Body of pancreas (tissue), 4 donors: ENCODE data around the gene CLDN3. TPM values are rescaled to one million over a fixed set of nuclear protein-coding genes. Genes with fewer than 3 reads are reported as not detected.

ENCODE experiments used
- ATAC-seq: fragments of 150-250 bp; one replicate; pipeline ENCODE4 v1.9.1; 2016
- DNase-seq, 4 donors: peaks; one replicate each; pipeline ENCODE4 v3.0.0-alpha.2; 2019
- H3K27ac ChIP-seq, 4 donors: fragments of 200-600 bp; sonication (generic); 1 replicate in 3 of 4; 2 replicates in 1 of 4; pipeline versions ENCODE4 v1.5.1 to v1.6.1; 2016 to 2019; ENCODE audit warnings: mild to moderate bottlenecking in 1 of 4, mixed read lengths in 1 of 4, moderate library complexity in 1 of 4
- H3K27me3 ChIP-seq, 2 donors: fragments of 200-600 bp; sonication (generic); one replicate each; pipeline ENCODE4 v1.6.0; 2016; ENCODE audit warnings: mild to moderate bottlenecking in 1 of 2
- H3K36me3 ChIP-seq, 2 donors: fragments of 200-600 bp; sonication (generic); replicated peaks in 1 of 2; 2 replicates each; pipeline ENCODE4 v1.5.1; 2016; ENCODE audit warnings: low read depth in 2 of 2; ENCODE audit not compliant: insufficient read depth in 1 of 2
- H3K4me1 ChIP-seq: fragments of 200-600 bp; sonication (generic); one replicate; pipeline ENCODE4 v1.6.0; 2016
- H3K4me3 ChIP-seq, 2 donors: fragments of 200-600 bp; sonication (generic); 1 replicate in 1 of 2; 2 replicates in 1 of 2; pipeline ENCODE4 v1.5.1; 2016 to 2019
- H3K9me3 ChIP-seq, 3 donors: fragments of 200-600 bp; sonication (generic); 1 replicate in 2 of 3; 2 replicates in 1 of 3; pipeline ENCODE4 v1.5.1; 2016
- CTCF ChIP-seq, 7 experiments: fragments of 450-650 bp in 4 of 7; fragments of 200-600 bp in 3 of 7; sonication (generic) in 3 of 7; IDR thresholded peaks; one replicate each; pipeline ENCODE4 v1.5.1; 2016 to 2019; ENCODE audit warnings: antibody characterized with exemption in 7 of 7
- POLR2A ChIP-seq, 3 donors: fragments of 450-650 bp; IDR thresholded peaks; one replicate each; pipeline ENCODE4 v1.6.1; 2016; ENCODE audit warnings: antibody characterized with exemption in 3 of 3, mild to moderate bottlenecking in 2 of 3
- WGBS, 2 donors: methylation state at CpG; one replicate each; pipeline ENCODE4 v1.1.5; 2017; 5-methylcytosine and 5-hydroxymethylcytosine counted together
- intact Hi-C: fragments of 100-400 bp; cut with DNase I; formaldehyde crosslinking; loops from one replicate; pipeline ENCODE4 v1.15.1; 2023
- total RNA-seq, 2 donors: library from RNA; depleted of rRNA; stranded (reverse); fragments of >200 nt; gene quantifications; one replicate each; pipeline ENCODE4 v1.1.0, GENCODE V29; 2016

Gene CLDN3
- total RNA-seq, 2 donors from 2014 or later, result 94.2 to 150 TPM

- WGBS, 2 donors, result 75 to 85% methylated on average over 1 of the region's 1 CpG
- intact Hi-C loops, result no loop called here
- no peak for ATAC-seq
These were observed 7.4 kb downstream of the CLDN3 start for GRCh38 chr7:73762659-73762999.

DNA sequence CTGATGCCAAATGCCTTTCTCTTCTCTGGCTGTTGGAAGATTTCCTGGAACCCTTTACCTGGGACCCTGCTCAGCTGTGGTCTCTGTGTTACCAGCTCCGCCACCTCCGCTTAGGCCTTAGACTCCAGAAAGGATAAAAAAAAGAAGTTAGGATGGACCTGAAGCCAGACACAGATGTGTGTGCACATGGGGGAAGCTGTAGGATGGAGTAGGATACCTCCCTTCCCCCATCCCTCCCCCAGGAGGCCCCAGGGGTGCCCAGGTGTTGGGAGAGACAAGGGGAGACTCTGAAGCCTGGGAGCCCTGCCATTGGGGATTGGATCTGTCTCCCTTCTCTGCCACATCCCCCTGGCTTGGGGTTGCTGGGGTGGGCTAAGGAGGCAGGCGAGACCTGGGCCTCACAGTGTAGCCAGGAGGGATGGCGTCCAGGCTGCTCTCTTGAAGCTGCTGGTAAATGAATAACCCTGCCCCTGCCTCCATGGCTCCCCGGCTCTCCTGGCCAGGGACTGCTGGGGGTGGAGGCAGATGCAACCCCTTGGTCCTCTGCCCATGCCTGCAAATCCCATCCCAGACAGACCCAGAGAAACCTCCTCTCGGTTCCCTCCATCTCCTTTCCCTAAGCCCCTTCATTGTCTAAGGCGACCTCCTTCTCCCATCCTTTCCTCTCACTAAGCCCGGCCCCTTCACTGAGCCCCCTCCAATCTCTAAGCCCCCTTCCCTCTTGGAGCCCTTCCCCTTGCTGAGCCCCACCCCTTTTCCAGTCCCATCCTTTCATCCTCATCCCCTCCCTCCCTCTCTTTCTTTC lies 8.0 kb downstream of the CLDN3 start:
- H3K4me3 ChIP-seq, result no peak overlapping the region
- no peaks in the 10 kb centered on the region for H3K27me3 ChIP-seq
- H3K9me3 ChIP-seq, result no peaks in the 10 kb centered on the region
- H3K36me3 ChIP-seq, result no peaks in the 10 kb centered on the region
- peaks cover 43% of the 10 kb centered on the region for H3K4me1 ChIP-seq
- intact Hi-C loops, result no loop called here
- TF ChIP-seq CTCF (IDR thresholded peaks at IDR 0.05) (no peak), POLR2A (IDR thresholded peaks at IDR 0.05) (no peak)
- DNase-seq (no peak), ATAC-seq (no peak)
- H3K27ac ChIP-seq, result peak overlapping the region in 1 of 4 donors; percentile 34
- 61 to 68% methylated on average over 6 to 8 of the region's 8 CpGs for WGBS, 2 donors

More at GRCh38 chr7:73762659-73762999, 7.4 kb downstream of the CLDN3 start:
- H3K36me3 ChIP-seq, result no peaks in the 10 kb centered on the region
- no peaks in the 10 kb centered on the region for H3K9me3 ChIP-seq
- H3K4me1 ChIP-seq, result peaks cover 40% of the 10 kb centered on the region
- no peak overlapping the region for H3K27ac ChIP-seq
- TF ChIP-seq POLR2A (IDR thresholded peaks at IDR 0.05), result no peak
- TF ChIP-seq CTCF (IDR thresholded peaks at IDR 0.05), result no peak
- DNase-seq, result no peak
- H3K4me3 ChIP-seq, result no peak overlapping the region
- H3K27me3 ChIP-seq, result no peaks in the 10 kb centered on the region

DNA sequence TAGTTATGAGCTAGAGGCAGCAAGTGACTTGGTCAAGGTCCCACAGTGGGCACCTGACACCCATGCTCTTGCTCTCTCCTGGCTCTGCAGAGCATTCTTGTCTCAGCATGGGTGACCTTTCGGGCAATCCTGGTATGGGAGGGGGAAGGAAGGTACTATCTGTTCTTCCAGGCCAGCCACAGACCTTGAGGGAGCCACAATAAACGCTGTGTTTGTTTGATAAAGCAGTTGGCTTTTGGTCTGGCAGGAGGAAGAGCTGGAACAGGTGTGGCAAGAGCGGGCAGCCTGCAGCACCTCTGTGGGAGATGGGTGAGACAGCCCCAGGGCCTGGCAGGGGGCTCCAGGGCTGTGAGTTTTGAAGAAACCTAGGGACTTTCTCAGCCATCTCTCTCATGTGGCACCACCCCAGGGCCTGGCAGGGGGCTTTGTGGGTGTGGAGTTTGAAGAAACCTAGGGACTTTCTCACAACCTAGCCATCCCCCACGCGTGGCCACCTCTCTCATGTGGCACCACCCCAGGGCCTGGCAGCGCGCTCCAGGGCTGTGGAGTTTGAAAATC lies 11.4 kb downstream of the CLDN3 start:
- intact Hi-C loops, result no loop called here
- peak overlapping the region; percentile 72 to 92 (median 88) for H3K27ac ChIP-seq
- peak; percentile 80 to 93 (median 84) for DNase-seq
- no peak overlapping the region for H3K4me3 ChIP-seq
- peak; percentile 92 for ATAC-seq
- H3K9me3 ChIP-seq, result no peaks in the 10 kb centered on the region
- WGBS, 2 donors, result 7 to 27% methylated on average over 5 to 7 of the region's 7 CpGs
- no peaks in the 10 kb centered on the region for H3K27me3 ChIP-seq
- H3K4me1 ChIP-seq, result peaks cover 43% of the 10 kb centered on the region
- TF ChIP-seq CTCF (IDR thresholded peaks at IDR 0.05), result no peak
- peak in 2 of 3 donors; percentile 65 to 67 for TF ChIP-seq POLR2A (IDR thresholded peaks at IDR 0.05)
- H3K36me3 ChIP-seq, result no peaks in the 10 kb centered on the region

GRCh38 chr7:73749931-73750776 lies 19.9 kb downstream of the CLDN3 start:
- H3K9me3 ChIP-seq, result no peaks in the 10 kb centered on the region
- peak overlapping the region in 3 of 4 donors; percentile 72 to 99 (median 96) for H3K27ac ChIP-seq
- DNase-seq (no peak), ATAC-seq (no peak)
- TF ChIP-seq POLR2A (IDR thresholded peaks at IDR 0.05) (no peak), CTCF (IDR thresholded peaks at IDR 0.05) (no peak)
- no peaks in the 10 kb centered on the region for H3K27me3 ChIP-seq
- peaks cover 51% of the 10 kb centered on the region for H3K4me1 ChIP-seq
- no peaks in the 10 kb centered on the region for H3K36me3 ChIP-seq
- intact Hi-C loops, result no loop called here
- no peak overlapping the region for H3K4me3 ChIP-seq
- 26 to 35% methylated on average over 16 of the region's 16 CpGs for WGBS, 2 donors
